ENCODE measurements around the gene STN1. TPM values are rescaled to one million over a fixed set of nuclear protein-coding genes. Genes with fewer than 3 reads are reported as not detected.

STN1 gene
- total and polyA plus RNA-seq, 2 of the 8 experiments (the other 6 are each of a cell fraction or from before 2014, with no cell fraction given) = 10.1 to 12.4 TPM

GRCh38 chr10:103899312-103899711 is 18.7 kb downstream of the STN1 start:
- FAIRE-seq = no peak
- H3K14ac ChIP-seq (ENCODE audit: insufficient read length) = no peak overlapping the region
- no peak overlapping the region for H4K5ac ChIP-seq (ENCODE audit: insufficient read length, low read depth, low read length)
- TF ChIP-seq EP300 (IDR thresholded peaks at IDR 0.05; ENCODE audit: borderline replicate concordance in 1 of 2, low read depth in 2 of 2, low read length in 2 of 2) (no peak), BACH1 (IDR thresholded peaks at IDR 0.05; ENCODE audit: low read length) (no peak), SP1 (IDR thresholded peaks at IDR 0.05; ENCODE audit: low read depth, low read length) (no peak), SAP30 (IDR thresholded peaks at IDR 0.05; ENCODE audit: insufficient read depth, insufficient replicate concordance, low read length) (no peak), GTF2F1 (IDR thresholded peaks at IDR 0.05; ENCODE audit: borderline replicate concordance, low read depth, low read length) (no peak), CBX5 (IDR thresholded peaks at IDR 0.05; ENCODE audit: low read depth, low read length) (no peak)
- TF ChIP-seq, protein P1, sequence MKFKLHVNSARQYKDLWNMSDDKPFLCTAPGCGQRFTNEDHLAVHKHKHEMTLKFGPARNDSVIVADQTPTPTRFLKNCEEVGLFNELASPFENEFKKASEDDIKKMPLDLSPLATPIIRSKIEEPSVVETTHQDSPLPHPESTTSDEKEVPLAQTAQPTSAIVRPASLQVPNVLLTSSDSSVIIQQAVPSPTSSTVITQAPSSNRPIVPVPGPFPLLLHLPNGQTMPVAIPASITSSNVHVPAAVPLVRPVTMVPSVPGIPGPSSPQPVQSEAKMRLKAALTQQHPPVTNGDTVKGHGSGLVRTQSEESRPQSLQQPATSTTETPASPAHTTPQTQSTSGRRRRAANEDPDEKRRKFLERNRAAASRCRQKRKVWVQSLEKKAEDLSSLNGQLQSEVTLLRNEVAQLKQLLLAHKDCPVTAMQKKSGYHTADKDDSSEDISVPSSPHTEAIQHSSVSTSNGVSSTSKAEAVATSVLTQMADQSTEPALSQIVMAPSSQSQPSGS (IDR thresholded peaks at IDR 0.05; ENCODE audit: low read length) = no peak
- no peak overlapping the region for H2BK15ac ChIP-seq (ENCODE audit: low read length)
- H3K23me2 ChIP-seq (ENCODE audit: low read depth, low read length) = no peaks in the 10 kb centered on the region
- no peak overlapping the region for H4K91ac ChIP-seq (replicated peaks; ENCODE audit: insufficient read length, low read length)
- no peaks in the 10 kb centered on the region for H3K27me3 ChIP-seq (replicated peaks in 1 of 4; ENCODE audit: control insufficient read depth in 3 of 4, extremely low read depth in 1 of 4, insufficient read depth in 3 of 4, low read length in 3 of 4)
- no peaks in the 10 kb centered on the region for H4K20me1 ChIP-seq (replicated peaks in 1 of 2; ENCODE audit: control insufficient read depth in 1 of 2, insufficient read depth in 2 of 2, low read length in 2 of 2)
- H3K18ac ChIP-seq (ENCODE audit: extremely low read depth, low read length) = no peak overlapping the region
- no peak overlapping the region for H3K4me3 ChIP-seq (ENCODE audit: extremely low read depth in 1 of 4, insufficient read depth in 2 of 4, low read depth in 3 of 4, low read length in 4 of 4)
- H3K9ac ChIP-seq (replicated peaks in 1 of 4; ENCODE audit: extremely low read depth in 1 of 4, low read depth in 3 of 4, low read length in 3 of 4) = no peak overlapping the region
- H4K8ac ChIP-seq (ENCODE audit: extremely low read depth, insufficient read depth, low read length) = no peak overlapping the region
- WGBS, 2 experiments (ENCODE audit: extremely low coverage in 1 of 2, insufficient coverage in 1 of 2, insufficient read length in 1 of 2, insufficient replicate concordance in 2 of 2, low coverage in 1 of 2, low lambda C conversion rate in 2 of 2, missing lambda C conversion rate in 1 of 2) = 98% methylated on average over 5 of the region's 5 CpGs; no CpG with 5 or more reads in 1 of the 2 experiments
- ChIA-PET POLR2A (ENCODE audit: partially characterized antibody) (interaction anchor here (1.4 kb wide), 1 partner anchor 9 kb away, joined by 3 read pairs; no protein-coding TSS in a partner anchor), CTCF (ENCODE audit: partially characterized antibody) (interaction anchor here (1.0 to 5.9 kb wide), 7 partner anchors 9 to 187 kb away, joined by 3 to 49 read pairs (median 5); no protein-coding TSS in a partner anchor)
- H2AFZ ChIP-seq (ENCODE audit: low read length) = no peak overlapping the region
- no peak overlapping the region for H2BK5ac ChIP-seq (ENCODE audit: low read depth, low read length)
- H3K56ac ChIP-seq (replicated peaks; ENCODE audit: insufficient read length, low read depth, low read length) = no peak overlapping the region
- H3K4me1 ChIP-seq (replicated peaks in 1 of 4; ENCODE audit: control insufficient read depth in 3 of 4, insufficient read depth in 4 of 4, low read length in 3 of 4) = peaks cover 0 to 2% (median 0%) of the 10 kb centered on the region in 4 experiments; a peak in 2 of 7 replicates
- no peak overlapping the region for H3K27ac ChIP-seq (ENCODE audit: low read depth, low read length)
- H2BK20ac ChIP-seq (ENCODE audit: low read length) = peak overlapping the region; percentile 15; the same call in 1 of the 2 replicates
- H2BK120ac ChIP-seq (replicated peaks; ENCODE audit: low read depth, low read length) = no peak overlapping the region
- H3K36me3 ChIP-seq (ENCODE audit: control insufficient read depth in 2 of 4, insufficient read depth in 4 of 4, low read length in 3 of 4) = no peaks in the 10 kb centered on the region; a peak in 4 of 8 replicates
- no peaks in the 10 kb centered on the region for H3K9me3 ChIP-seq (ENCODE audit: insufficient read depth in 2 of 2, low read depth in 1 of 2, low read length in 1 of 2)
- DNase-seq (ENCODE audit: low read depth in 1 of 2, low spot score in 2 of 2) = no peak
- H2BK12ac ChIP-seq (ENCODE audit: low read depth, low read length) = 0 out of 2 replicates have a peak overlapping the region, but pooled peaks have one; percentile 7
- no peaks in the 10 kb centered on the region for H3K79me1 ChIP-seq (ENCODE audit: low read depth, low read length)
- no peak overlapping the region for H3K4me2 ChIP-seq (ENCODE audit: insufficient read depth in 1 of 2, low read depth in 2 of 2, low read length in 2 of 2)
- no peaks in the 10 kb centered on the region for H3K79me2 ChIP-seq (ENCODE audit: control insufficient read depth in 1 of 2, insufficient read depth in 2 of 2, low read length in 2 of 2)
- no peak overlapping the region for H3K23ac ChIP-seq (ENCODE audit: insufficient read length)
- no peak overlapping the region for H2AK5ac ChIP-seq (ENCODE audit: low read depth, low read length)
- H3K4ac ChIP-seq (replicated peaks; ENCODE audit: insufficient read length, low read depth, low read length) = no peak overlapping the region

Data from H1 (cell line).